Nephron (organoid): ENCODE results near the gene PDX1.

Experiments
- H3K27ac Mint-ChIP-seq, 3 experiments: 2 replicates each; pipeline ENCODE4 v1.8.0; 2020; ENCODE audit warnings: mixed read lengths in 3 of 3, mild to moderate bottlenecking in 2 of 3, moderate library complexity in 1 of 3
- H3K27me3 Mint-ChIP-seq: 2 replicates; pipeline ENCODE4 v1.8.0; 2021; ENCODE audit warnings: low read depth, mild to moderate bottlenecking, moderate library complexity, mixed read lengths
- H3K36me3 Mint-ChIP-seq: 2 replicates; pipeline ENCODE4 v1.8.0; 2020; ENCODE audit warnings: low read depth, mixed read lengths
- H3K4me1 Mint-ChIP-seq: 2 replicates; pipeline ENCODE4 v1.8.0; 2020; ENCODE audit warnings: mixed read lengths
- H3K4me3 Mint-ChIP-seq, 3 experiments: 2 replicates each; pipeline ENCODE4 v1.8.0; 2020; ENCODE audit warnings: mild to moderate bottlenecking in 3 of 3, mixed read lengths in 3 of 3, moderate library complexity in 2 of 3
- H3K9me3 Mint-ChIP-seq: 2 replicates; pipeline ENCODE4 v1.8.0; 2020; ENCODE audit warnings: mixed read lengths
- CTCF ChIP-seq, 3 experiments: fragments of 200-600 bp; sonication (generic); IDR thresholded peaks; one replicate each; pipeline ENCODE4 v1.5.0; 2021; ENCODE audit warnings: antibody characterized with exemption in 3 of 3; ENCODE audit not compliant: unreplicated experiment in 3 of 3

The PDX1 gene

DNA sequence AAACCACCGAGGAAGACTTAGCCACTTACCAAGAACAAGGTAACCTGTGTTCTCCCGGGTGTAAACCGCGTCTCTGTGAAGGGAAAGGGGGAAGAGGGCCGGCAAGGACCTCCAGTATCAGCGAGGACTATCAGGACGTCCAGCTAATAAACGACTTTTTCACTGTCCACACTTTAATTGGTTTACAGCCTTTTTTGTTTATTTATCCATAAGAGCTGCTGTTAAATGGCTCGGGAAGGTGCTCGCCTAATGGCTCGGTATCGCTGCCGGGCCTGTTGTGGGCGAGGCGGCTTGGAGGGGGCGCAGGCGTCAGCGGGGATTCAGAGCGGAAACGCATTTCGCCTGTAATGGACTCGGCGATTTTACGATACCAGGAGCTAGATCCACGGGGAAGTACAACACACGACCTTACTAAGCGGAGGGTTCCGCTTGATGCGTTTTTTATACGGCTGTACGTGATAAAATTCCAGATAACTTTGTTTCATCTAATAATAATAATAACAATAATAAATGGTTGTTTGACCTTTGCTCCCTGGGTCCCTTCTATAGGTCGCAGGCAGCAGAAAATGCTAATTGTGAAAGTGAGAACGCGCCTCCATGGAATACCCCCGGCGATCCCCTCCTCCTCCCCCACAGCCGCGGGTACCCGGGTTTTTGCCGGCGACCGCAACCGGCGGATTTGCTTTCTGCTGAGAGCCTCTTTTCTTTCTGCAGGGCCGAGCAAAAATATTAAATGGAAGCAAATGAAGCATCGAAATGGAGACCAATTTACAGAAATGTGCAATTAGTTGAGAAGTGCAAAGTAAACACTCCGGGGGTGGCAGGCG, 2.5 kb upstream of the PDX1 start:
- peaks cover 17% of the 10 kb centered on the region for H3K4me1 Mint-ChIP-seq
- no peaks in the 10 kb centered on the region for H3K36me3 Mint-ChIP-seq
- no peak for TF ChIP-seq CTCF (IDR thresholded peaks at IDR 0.05; ENCODE audit: unreplicated experiment in 3 of 3)
- H3K27ac Mint-ChIP-seq = no peak overlapping the region
- H3K4me3 Mint-ChIP-seq = peak overlapping the region; percentile 31 to 59 (median 35)
- H3K27me3 Mint-ChIP-seq = peaks cover 98% of the 10 kb centered on the region
- H3K9me3 Mint-ChIP-seq = no peaks in the 10 kb centered on the region

GRCh38 chr13:27918041-27918917, 1.5 kb upstream of the PDX1 start:
- H3K36me3 Mint-ChIP-seq = no peaks in the 10 kb centered on the region
- H3K9me3 Mint-ChIP-seq = no peaks in the 10 kb centered on the region
- H3K4me1 Mint-ChIP-seq = peaks cover 18% of the 10 kb centered on the region
- no peak overlapping the region for H3K27ac Mint-ChIP-seq
- no peak for TF ChIP-seq CTCF (IDR thresholded peaks at IDR 0.05; ENCODE audit: unreplicated experiment in 3 of 3)
- H3K27me3 Mint-ChIP-seq = peaks cover 98% of the 10 kb centered on the region
- peak overlapping the region; percentile 11 to 52 (median 14) for H3K4me3 Mint-ChIP-seq

DNA sequence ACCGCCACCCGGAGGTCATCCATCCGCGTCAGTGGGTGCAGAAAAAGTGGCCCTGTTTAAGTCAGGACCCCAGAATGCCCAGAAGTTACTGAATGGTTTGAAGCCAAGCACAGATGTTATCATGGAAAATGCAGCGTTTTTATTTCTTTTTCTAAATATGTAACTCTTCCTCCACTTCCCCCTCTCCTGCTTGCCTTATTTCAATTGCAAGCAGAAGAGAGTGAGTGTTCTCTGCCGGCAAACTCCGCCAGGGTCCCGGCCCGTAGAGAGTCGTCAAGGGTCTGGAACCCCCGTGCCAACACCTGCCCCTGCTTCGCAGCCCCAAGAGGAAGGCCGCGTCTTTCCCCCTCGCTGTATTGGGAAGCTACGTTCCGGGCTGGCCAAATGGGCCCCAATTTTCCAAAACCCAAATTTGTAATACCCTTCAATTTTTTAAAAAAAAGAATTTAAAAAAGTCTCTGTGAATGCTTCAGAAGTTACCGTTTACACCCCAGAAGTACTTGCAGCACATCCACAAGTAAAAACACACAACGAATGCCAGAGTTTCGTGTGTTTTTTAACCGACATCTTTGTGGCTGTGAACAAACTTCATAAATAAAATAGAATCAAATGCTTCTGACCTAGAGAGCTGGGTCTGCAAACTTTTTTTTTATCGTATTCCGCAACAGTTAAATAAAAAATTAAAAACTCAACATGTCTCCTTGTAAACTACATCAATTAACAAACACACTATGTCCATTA, 712 bp upstream of the PDX1 start:
- TF ChIP-seq CTCF (IDR thresholded peaks at IDR 0.05; ENCODE audit: unreplicated experiment in 3 of 3) = no peak
- H3K36me3 Mint-ChIP-seq = no peaks in the 10 kb centered on the region
- H3K9me3 Mint-ChIP-seq = peaks cover 3% of the 10 kb centered on the region
- peaks cover 98% of the 10 kb centered on the region for H3K27me3 Mint-ChIP-seq
- H3K27ac Mint-ChIP-seq = no peak overlapping the region
- peak overlapping the region in 2 of 3 experiments; percentile 11 to 52 for H3K4me3 Mint-ChIP-seq
- peaks cover 26% of the 10 kb centered on the region for H3K4me1 Mint-ChIP-seq

DNA sequence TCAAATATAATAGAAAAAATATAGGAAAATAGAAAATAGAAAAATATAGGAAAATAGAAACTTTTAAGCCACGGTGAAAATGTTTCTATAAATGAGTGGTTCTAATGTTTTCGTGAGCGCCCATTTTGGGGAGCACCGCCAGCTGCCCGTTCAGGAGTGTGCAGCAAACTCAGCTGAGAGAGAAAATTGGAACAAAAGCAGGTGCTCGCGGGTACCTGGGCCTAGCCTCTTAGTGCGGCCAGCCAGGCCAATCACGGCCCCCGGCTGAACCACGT, 204 bp upstream of the PDX1 start:
- H3K4me1 Mint-ChIP-seq = peaks cover 29% of the 10 kb centered on the region
- H3K9me3 Mint-ChIP-seq = peaks cover 6% of the 10 kb centered on the region
- H3K27ac Mint-ChIP-seq = no peak overlapping the region
- H3K27me3 Mint-ChIP-seq = peaks cover 98% of the 10 kb centered on the region
- H3K36me3 Mint-ChIP-seq = no peaks in the 10 kb centered on the region
- peak overlapping the region in 2 of 3 experiments; percentile 53 to 56 for H3K4me3 Mint-ChIP-seq
- no peak for TF ChIP-seq CTCF (IDR thresholded peaks at IDR 0.05; ENCODE audit: unreplicated experiment in 3 of 3)

DNA sequence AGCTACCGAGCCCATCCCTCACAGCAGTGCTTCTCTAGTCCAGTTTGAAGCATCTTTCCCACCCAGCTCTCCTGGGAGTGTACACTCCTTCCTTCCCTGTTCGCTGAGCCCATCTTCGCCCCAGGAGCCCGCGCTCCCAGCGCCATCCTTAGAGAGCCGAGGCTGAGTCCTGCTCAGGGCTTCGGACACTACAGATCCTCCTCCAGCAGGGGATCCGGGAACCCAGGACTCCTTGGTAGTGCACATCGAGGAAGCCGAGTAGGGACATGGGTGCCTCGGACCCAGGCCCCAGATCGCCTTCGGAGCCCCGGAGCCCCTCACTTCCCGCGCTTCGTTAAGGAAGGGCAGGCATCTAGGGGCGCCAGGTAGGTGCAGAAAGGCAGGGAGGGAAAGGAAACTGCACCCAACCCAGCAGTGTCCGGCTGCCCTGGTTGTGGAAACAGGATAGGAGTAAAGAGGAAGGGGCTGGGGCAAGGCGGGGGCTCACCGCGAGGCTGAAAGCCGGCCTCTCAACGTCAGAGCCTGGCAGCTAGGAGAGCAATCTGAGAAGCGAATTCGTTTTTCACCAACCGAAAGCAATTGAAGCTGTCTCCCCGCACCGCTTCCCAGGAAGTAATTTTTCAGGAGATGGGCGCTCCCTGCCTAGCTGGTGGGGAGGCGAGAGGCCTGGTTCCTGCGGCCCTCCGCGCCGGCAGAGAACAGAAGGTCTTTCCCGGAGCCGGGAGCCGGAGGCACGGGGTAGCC, 1.0 kb downstream of the PDX1 start:
- Mint-ChIP-seq H3K4me3 (peak overlapping the region; percentile 77 to 81 (median 79)), H3K9me3 (peaks cover 8% of the 10 kb centered on the region), H3K27me3 (peaks cover 98% of the 10 kb centered on the region), H3K4me1 (peaks cover 29% of the 10 kb centered on the region), H3K27ac (no peak overlapping the region), H3K36me3 (no peaks in the 10 kb centered on the region)
- no peak for TF ChIP-seq CTCF (IDR thresholded peaks at IDR 0.05; ENCODE audit: unreplicated experiment in 3 of 3)
